HG03064 (cell line): ENCODE results near the gene LDLRAD4.

Source experiments
- ATAC-seq: cut with Tn5 transposase; IDR thresholded peaks from one replicate; pipeline ENCODE4 v1.9.1; 2021; ENCODE audit warnings: low read depth; ENCODE audit not compliant: unreplicated experiment

Gene LDLRAD4

GRCh38 chr18:13416848-13417247 lies 198.3 kb downstream of the LDLRAD4 start:
- ATAC-seq: no peak

DNA sequence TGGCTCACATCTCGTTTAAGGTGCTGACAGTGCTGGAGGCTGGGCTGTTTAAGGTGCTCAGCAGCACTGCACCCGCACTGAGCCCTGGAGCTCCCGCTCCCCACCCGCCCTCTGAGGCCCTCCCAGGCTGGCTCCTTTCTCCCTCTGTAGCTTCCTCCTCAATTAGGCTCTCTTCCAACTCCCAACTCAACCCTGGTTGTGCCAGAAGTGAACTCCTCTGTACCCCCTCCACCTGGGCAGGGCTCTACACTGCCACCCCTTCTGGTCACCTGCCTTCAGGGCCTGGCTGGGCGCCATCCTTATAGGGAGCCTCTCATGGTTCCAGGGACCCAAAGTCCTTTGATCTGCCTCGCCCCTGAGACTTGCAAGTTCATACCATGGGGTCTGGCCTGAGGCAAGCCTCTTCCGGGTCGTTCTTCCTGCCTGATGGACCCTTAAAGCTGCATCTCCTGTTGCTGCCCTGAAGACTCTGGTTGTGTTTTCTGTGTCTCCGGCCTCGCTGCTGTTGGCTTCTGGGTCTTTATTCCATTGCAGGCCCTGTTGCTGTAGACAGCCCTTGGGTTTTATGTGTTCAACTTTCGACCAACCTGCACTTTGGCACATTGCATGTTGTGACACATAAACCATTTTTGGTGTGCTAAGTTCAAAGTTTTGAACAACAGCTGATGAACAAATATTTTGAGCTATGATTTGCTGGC lies 199.6 kb downstream of the LDLRAD4 start:
- ATAC-seq: no peak

GRCh38 chr18:13420969-13421686 lies 202.6 kb downstream of the LDLRAD4 start:
- ATAC-seq: no peak

- no peak for ATAC-seq
These were observed 204.1 kb downstream of the LDLRAD4 start for GRCh38 chr18:13422541-13423147.

- no peak for ATAC-seq
These were observed 204.8 kb downstream of the LDLRAD4 start for GRCh38 chr18:13423352-13423751.

DNA sequence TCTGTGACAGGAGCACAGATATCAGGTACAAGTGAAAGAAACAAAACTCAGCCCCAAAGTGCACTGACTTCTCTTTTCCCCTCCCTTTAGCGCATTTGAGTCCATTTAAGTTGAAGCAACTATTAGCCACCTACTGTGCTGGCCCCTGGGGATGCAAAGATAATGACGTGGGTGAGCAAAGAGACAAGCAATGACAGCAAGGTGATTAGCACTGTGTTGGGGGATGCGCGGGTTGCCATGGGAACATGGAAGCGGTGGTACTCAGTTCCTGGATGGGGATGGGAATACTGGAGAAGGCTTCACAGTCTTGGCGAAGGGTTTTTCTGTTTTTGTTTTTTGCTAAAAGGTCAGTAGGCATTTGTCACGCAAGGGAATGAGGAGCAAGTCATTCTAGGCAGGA lies 205.8 kb downstream of the LDLRAD4 start:
- no peak for ATAC-seq

DNA sequence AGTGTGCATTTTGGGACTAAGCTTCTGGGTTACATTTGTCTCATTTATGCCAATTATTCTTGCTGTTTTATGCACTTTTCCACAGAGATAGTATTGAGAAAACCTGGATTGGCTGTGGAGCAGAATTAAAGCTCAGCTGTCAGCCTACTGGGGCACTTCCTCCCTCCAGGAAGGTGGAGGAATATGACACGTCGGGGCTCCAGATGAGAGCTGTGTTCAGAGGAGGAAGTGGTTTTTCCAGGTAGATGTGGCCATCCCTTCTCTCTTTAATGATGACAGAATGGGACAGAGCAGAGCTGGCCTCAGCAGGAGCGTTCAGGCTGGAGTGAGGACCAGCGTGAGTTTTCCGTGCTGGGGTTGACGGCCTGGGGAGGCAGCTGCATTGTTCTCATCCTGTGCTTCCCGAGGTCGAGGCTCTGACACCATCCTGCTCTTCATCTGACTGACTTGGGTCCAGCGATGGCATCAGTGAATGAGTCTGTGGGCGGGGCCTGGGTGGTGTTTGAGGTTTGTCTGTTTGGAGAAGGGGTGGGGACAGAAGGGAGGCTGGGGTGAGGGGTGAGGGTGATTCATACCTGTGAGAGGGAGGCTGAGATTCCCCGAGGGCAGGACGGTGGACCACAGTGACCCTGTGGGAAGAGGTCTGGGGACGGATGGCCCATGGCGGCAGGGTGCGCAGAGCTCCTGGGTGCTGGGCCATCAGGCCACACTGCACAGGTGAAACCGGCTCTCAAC lies 207.0 kb downstream of the LDLRAD4 start:
- ATAC-seq: no peak

- ATAC-seq: no peak
These were observed 208.8 kb downstream of the LDLRAD4 start for GRCh38 chr18:13427354-13427753.

- ATAC-seq: no peak
These were observed 209.8 kb downstream of the LDLRAD4 start for GRCh38 chr18:13428319-13428718.

DNA sequence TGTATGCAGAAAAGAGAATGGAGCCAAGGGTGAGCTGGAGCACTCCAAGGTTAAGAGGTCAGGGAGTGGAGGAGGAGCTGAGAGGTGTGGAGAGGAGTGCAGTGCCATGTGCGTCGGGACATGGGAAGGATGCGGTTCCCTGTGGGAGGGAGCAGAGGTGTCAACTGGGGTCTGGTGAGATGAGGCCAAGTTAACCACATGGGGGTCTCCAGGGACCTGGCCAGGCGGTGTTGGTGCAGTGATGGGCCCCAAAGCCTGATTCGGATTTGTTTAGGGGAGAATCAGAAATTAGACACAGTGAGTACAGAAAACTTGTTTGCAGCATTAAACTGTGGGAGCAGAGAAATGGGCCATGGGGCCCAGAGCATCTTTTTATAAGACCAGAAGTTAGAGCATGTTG lies 210.5 kb downstream of the LDLRAD4 start:
- ATAC-seq: no peak

GRCh38 chr18:13429884-13430510 lies 211.4 kb downstream of the LDLRAD4 start:
- no peak for ATAC-seq

DNA sequence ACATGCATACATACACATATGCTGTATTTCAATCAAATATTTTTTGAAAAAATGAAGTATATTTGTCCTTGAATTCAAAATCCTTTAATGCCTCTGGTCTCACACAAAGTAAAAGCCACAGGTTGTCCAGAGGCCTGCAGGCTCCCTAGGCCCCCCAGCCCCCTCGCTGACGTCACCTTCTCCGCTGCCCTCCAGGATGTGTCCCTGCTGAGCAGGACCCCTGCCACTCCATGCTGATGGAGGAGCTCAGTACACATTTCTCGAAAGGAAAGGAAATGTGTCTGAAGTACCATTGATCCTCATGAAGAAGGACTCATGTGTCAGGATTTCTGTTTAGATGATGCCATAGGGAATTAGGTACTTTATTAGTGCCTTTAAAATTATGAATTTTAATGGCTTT lies 212.1 kb downstream of the LDLRAD4 start:
- ATAC-seq: no peak

GRCh38 chr18:13431886-13432285 lies 213.3 kb downstream of the LDLRAD4 start:
- ATAC-seq: no peak

DNA sequence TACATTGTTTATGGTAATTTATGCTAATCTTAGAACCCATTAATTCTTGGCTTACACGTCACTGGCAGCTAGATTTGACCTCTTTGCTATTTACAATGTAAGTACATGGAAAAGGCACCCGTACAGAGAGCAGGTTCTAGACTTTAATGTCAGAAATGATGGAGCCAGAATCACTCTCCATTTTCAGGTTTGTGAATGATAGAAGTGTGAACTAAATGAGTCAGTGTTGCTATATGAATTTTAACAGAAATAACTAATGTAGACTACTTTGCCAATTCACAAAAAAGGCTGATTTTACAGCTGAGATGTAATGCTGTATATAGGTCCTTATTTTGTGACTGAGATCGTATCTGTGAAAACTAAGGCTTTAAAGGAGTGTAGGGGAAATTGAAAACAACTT lies 214.6 kb downstream of the LDLRAD4 start:
- ATAC-seq: no peak

- no peak for ATAC-seq
These were observed 215.1 kb downstream of the LDLRAD4 start for GRCh38 chr18:13433685-13434084.

- ATAC-seq: no peak
These were observed 216.3 kb downstream of the LDLRAD4 start for GRCh38 chr18:13434854-13435253.

- ATAC-seq: no peak
These were observed 217.2 kb downstream of the LDLRAD4 start for GRCh38 chr18:13435586-13436333.

DNA sequence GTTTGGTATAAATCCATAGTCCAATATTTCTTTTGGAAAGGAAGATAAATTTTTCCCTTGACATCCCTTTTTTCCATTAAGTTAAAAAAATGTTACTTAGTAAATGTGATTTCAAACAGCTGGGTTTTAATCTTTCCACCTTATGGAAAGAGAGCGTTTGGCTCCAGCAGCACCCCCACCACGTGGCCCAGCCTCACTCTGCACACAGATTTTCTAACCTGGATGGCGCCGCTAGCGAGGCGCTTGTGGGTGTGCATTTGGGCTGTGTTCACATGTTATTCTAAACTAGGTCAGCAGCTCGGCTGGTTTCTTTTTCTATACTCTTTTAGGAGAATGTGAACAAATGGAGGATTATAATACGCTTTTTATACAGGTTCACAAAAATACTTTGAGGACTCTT lies 218.0 kb downstream of the LDLRAD4 start:
- no peak for ATAC-seq

DNA sequence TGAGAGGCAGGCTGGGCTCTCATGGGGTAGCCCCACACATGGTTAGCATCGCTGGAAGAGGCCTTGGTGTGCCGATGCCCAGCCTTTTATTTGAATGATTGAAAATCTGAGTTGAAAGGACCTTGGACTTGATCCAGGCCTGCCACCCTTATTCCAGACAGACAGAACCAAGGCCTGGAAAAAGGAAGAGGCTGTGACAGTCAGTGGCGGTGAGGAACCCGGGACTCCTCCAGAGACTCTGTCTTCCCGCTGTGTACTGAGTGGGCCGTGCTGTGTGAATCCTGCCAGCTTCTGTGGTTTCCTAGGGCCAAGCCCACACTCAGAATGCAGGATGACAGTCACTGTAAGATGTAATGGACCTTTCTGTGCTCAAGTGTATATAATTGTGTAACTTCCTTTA lies 218.5 kb downstream of the LDLRAD4 start:
- no peak for ATAC-seq
